ENCODE results near the gene DUT.

Gene DUT

DNA sequence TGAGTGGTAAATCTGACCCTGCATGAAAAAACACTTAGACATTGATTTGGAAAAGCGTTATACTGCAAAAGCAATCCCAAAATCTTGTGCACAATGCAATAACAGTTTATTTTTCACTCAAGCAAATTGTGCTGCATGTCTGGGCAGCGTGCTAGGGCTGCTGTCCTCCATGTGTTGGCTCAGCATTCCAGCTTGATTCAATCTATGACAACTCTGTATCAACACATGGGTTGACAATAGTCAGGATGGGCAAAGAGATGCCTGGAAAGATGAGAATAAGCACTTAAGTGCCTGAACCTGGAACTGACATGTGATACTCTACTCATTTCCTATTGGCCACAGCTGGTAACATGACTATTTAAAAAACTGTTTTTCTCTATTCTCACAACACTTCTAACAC, 51.8 kb downstream of the DUT start:
- ATAC-seq (replicated peaks; ENCODE audit: extremely low read depth, poor library complexity, severe bottlenecking) (no peak), DNase-seq (ENCODE audit: low spot score in 2 of 2) (no peak)
- H3K27me3 Mint-ChIP-seq, result peaks cover 46% of the 10 kb centered on the region
- H3K4me1 Mint-ChIP-seq, result no peaks in the 10 kb centered on the region
- no peaks in the 10 kb centered on the region for H3K9me3 Mint-ChIP-seq
- H3K4me3 Mint-ChIP-seq, result no peak overlapping the region
- H3K36me3 Mint-ChIP-seq (ENCODE audit: insufficient read depth), result no peaks in the 10 kb centered on the region
- no peak overlapping the region for H3K27ac Mint-ChIP-seq (ENCODE audit: low read depth)

GRCh38 chr15:48384616-48385015, 53.4 kb downstream of the DUT start:
- Mint-ChIP-seq H3K4me1 (no peaks in the 10 kb centered on the region), H3K36me3 (ENCODE audit: insufficient read depth) (no peaks in the 10 kb centered on the region), H3K4me3 (no peak overlapping the region), H3K27me3 (peaks cover 49% of the 10 kb centered on the region), H3K9me3 (no peaks in the 10 kb centered on the region), H3K27ac (ENCODE audit: low read depth) (no peak overlapping the region)
- no peak for DNase-seq (ENCODE audit: low spot score in 2 of 2)
- ATAC-seq (replicated peaks; ENCODE audit: extremely low read depth, poor library complexity, severe bottlenecking), result no peak

- no peak overlapping the region for H3K4me3 Mint-ChIP-seq
- H3K27me3 Mint-ChIP-seq, result peaks cover 49% of the 10 kb centered on the region
- no peaks in the 10 kb centered on the region for H3K4me1 Mint-ChIP-seq
- H3K9me3 Mint-ChIP-seq, result no peaks in the 10 kb centered on the region
- ATAC-seq (replicated peaks; ENCODE audit: extremely low read depth, poor library complexity, severe bottlenecking), result no peak
- no peak for DNase-seq (ENCODE audit: low spot score in 2 of 2)
- H3K27ac Mint-ChIP-seq (ENCODE audit: low read depth), result no peak overlapping the region
- no peaks in the 10 kb centered on the region for H3K36me3 Mint-ChIP-seq (ENCODE audit: insufficient read depth)
Observed at GRCh38 chr15:48385031-48385830, 54.0 kb downstream of the DUT start.

DNA sequence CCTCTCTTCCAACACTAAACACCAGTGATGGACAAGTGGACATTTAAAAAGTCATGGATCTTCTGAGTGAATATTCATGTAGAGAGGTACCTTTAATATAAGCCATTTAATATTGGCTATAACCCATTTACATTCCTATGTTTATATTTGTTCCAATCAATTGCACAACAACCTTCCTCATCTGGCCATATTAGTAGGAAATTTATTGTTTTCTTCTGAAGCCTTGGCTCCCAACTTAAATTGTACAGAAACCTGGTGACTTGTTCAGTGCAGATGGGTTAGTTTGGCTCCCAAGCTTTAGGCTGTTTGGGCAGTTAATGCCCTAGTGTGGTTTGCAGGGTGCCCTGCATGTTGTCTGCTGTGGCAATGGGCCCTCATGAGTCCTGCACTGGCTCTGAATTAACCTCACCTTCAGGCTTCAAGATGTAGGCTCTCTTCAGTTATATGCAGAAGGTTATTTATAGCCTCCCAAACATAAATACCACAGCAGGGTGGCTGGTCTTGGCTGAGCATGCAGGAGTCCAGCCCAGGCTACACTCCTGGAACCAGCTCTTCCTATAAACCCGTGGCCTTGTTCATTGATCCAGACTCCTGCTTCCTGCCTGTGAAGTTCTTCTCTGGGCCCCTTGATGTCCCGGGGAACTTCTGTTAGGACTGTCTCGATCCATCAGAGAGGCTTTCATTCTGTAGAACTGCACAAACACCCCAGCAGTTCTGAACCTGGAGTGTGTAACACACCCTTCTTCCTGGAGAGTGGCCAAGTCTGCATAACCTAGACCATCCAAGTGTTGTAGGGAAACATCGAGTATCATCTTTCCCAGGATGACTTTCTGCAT, 57.0 kb downstream of the DUT start:
- ATAC-seq (replicated peaks; ENCODE audit: extremely low read depth, poor library complexity, severe bottlenecking) (no peak), DNase-seq (ENCODE audit: low spot score in 2 of 2) (no peak)
- no peak overlapping the region for H3K27ac Mint-ChIP-seq (ENCODE audit: low read depth)
- H3K4me3 Mint-ChIP-seq, result no peak overlapping the region
- no peaks in the 10 kb centered on the region for H3K9me3 Mint-ChIP-seq
- H3K4me1 Mint-ChIP-seq, result no peaks in the 10 kb centered on the region
- H3K27me3 Mint-ChIP-seq, result peaks cover 62% of the 10 kb centered on the region
- no peaks in the 10 kb centered on the region for H3K36me3 Mint-ChIP-seq (ENCODE audit: insufficient read depth)

DNA sequence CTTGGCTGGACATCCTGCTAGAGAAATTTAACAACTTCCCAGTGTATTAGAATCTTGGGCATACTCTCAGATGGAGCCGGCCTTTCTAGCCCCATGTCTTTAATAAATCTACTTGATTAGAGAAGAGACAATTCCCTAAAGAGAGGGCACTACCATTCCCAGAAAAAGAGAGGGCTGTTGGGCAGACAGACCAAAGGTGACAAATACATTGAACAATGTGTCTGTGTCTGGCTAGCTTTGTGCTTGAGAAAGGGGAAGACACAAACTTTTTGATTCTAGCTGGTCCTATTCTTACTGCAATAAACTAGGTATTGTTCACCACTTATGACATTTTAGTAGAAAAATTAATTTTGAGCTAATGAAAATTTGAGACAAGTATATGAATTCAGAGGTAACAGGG, 57.7 kb downstream of the DUT start:
- no peak overlapping the region for H3K27ac Mint-ChIP-seq (ENCODE audit: low read depth)
- peaks cover 55% of the 10 kb centered on the region for H3K27me3 Mint-ChIP-seq
- no peaks in the 10 kb centered on the region for H3K36me3 Mint-ChIP-seq (ENCODE audit: insufficient read depth)
- DNase-seq (ENCODE audit: low spot score in 2 of 2), result no peak
- no peak overlapping the region for H3K4me3 Mint-ChIP-seq
- H3K9me3 Mint-ChIP-seq, result no peaks in the 10 kb centered on the region
- no peaks in the 10 kb centered on the region for H3K4me1 Mint-ChIP-seq
- no peak for ATAC-seq (replicated peaks; ENCODE audit: extremely low read depth, poor library complexity, severe bottlenecking)

DNA sequence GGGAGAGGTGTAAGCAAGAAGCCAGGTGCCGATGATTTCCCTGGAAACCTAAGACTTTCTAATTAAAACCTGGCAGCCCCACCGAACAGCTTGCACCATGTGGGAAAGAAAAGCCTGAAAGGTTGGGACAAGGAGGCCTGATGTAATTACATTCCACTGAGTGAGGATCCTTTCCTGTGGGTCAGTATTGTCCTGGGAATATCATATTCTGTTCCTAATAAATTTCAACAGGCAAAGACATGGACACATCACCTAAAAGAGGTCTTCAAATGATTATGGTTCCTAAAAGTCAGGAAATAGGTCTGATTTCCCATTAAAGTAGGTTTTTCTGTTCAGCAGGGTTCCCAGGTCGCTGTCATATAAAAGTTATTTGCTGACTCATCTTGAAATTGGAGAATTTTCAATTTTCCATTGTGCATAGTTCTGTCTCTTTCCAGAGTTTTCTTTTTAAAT, 58.5 kb downstream of the DUT start:
- no peak for ATAC-seq (replicated peaks; ENCODE audit: extremely low read depth, poor library complexity, severe bottlenecking)
- no peak for DNase-seq (ENCODE audit: low spot score in 2 of 2)
- Mint-ChIP-seq H3K9me3 (no peaks in the 10 kb centered on the region), H3K27me3 (peaks cover 51% of the 10 kb centered on the region), H3K27ac (ENCODE audit: low read depth) (no peak overlapping the region), H3K36me3 (ENCODE audit: insufficient read depth) (no peaks in the 10 kb centered on the region), H3K4me3 (no peak overlapping the region), H3K4me1 (no peaks in the 10 kb centered on the region)

DNA sequence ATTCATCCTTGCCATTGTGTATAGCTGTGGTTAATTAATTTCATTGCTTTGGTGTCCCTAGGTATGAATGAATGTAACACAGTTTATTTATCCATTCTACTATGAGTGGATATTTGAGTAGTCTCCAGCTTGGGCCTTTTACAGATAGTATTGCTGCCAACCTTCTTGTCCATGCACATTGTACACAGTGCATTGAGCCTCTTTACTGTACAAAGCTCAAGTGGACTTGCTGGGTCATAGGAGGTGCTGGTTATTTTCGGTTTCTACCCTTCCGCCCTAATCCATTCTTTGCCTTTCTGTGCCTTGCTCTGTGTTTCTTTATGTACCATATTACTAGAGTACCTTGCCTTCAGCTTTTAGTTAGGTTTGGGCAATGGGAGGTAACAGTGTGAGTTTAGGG, 60.7 kb downstream of the DUT start:
- H3K36me3 Mint-ChIP-seq (ENCODE audit: insufficient read depth), result no peaks in the 10 kb centered on the region
- DNase-seq (ENCODE audit: low spot score in 2 of 2), result no peak
- H3K27me3 Mint-ChIP-seq, result peaks cover 38% of the 10 kb centered on the region
- H3K4me1 Mint-ChIP-seq, result no peaks in the 10 kb centered on the region
- H3K4me3 Mint-ChIP-seq, result no peak overlapping the region
- no peaks in the 10 kb centered on the region for H3K9me3 Mint-ChIP-seq
- H3K27ac Mint-ChIP-seq (ENCODE audit: low read depth), result no peak overlapping the region
- ATAC-seq (replicated peaks; ENCODE audit: extremely low read depth, poor library complexity, severe bottlenecking), result no peak

GRCh38 chr15:48392356-48392755, 61.1 kb downstream of the DUT start:
- H3K27ac Mint-ChIP-seq (ENCODE audit: low read depth), result no peak overlapping the region
- peaks cover 36% of the 10 kb centered on the region for H3K27me3 Mint-ChIP-seq
- DNase-seq (ENCODE audit: low spot score in 2 of 2) (no peak), ATAC-seq (replicated peaks; ENCODE audit: extremely low read depth, poor library complexity, severe bottlenecking) (no peak)
- no peak overlapping the region for H3K4me3 Mint-ChIP-seq
- H3K36me3 Mint-ChIP-seq (ENCODE audit: insufficient read depth), result no peaks in the 10 kb centered on the region
- H3K9me3 Mint-ChIP-seq, result no peaks in the 10 kb centered on the region
- no peaks in the 10 kb centered on the region for H3K4me1 Mint-ChIP-seq

Data from central memory CD8-positive, alpha-beta T cell (primary cell).